GM12878 (cell line): ENCODE measurements around the gene PRAMEF9. TPM values are rescaled to one million over a fixed set of nuclear protein-coding genes. Genes with fewer than 3 reads are reported as not detected.
"Not testable (repeated sequence)": the region's sequence is repeated elsewhere in the genome, so short reads cannot be mapped to it uniquely, and the experiment has no call there.

Experiments
- ATAC-seq: fragments of 200-7000 bp; cut with Tn5 transposase; 3 replicates; pipeline ENCODE4 v1.9.1; 2020; ENCODE audit warnings: mild to moderate bottlenecking, moderate library complexity
- BruUV-seq: library from RNA; stranded (reverse); fragments of 400-500 nt; replicated peaks from 2 replicates; lab custom pipeline; 2021; lab: Mats Ljungman, UMichigan
- CTCF ChIA-PET: fragments of 300-600 bp; sonication (Branson Sonifier 250); formaldehyde crosslinking; extraction: SDS; loops from one replicate; lab custom pipeline; 2021; ENCODE audit warnings: inconsistent platforms; lab: Yijun Ruan, JAX
- POLR2A ChIA-PET: fragments of 350-600 bp; formaldehyde crosslinking; extraction: SDS; loops from one replicate; lab custom pipeline; 2021; ENCODE audit warnings: inconsistent platforms; lab: Charles Lee
- RAD21 ChIA-PET: fragments of 300-600 bp; sonication (Branson Sonifier 250); formaldehyde crosslinking; loops from one replicate; lab custom pipeline; 2023; ENCODE audit warnings: antibody characterized with exemption; ENCODE audit not compliant: unreplicated experiment; lab: Charles Lee
- SMC1A ChIA-PET: fragments of 300-600 bp; sonication (Branson Sonifier 250); formaldehyde crosslinking; loops from one replicate; lab custom pipeline; 2023; ENCODE audit not compliant: unreplicated experiment, uncharacterized antibody; lab: Charles Lee
- DNase-seq: peaks from one replicate; pipeline ENCODE4 v3.0.0-alpha.2; 2011; ENCODE audit warnings: low read depth, low spot score
- FAIRE-seq: peaks from 3 replicates; lab custom pipeline; 2011; peaks lifted over from hg19 to GRCh38; lab: Jason Lieb, UNC
- H2AFZ ChIP-seq: 2 replicates; pipeline ENCODE4 v1.6.0; 2011; ENCODE audit warnings: low read depth, low read length, control low read depth; ENCODE audit not compliant: control insufficient read depth
- H3K27ac ChIP-seq: 2 replicates; pipeline ENCODE4 v1.5.1; 2011; ENCODE audit warnings: control low read depth; ENCODE audit not compliant: control insufficient read depth, insufficient read depth
- H3K27me3 ChIP-seq, 2 experiments: replicated peaks in 1 of 2; 2 replicates each; pipeline versions ENCODE4 v1.6.0 to v1.6.1; 2011; ENCODE audit warnings: low read length in 1 of 2; ENCODE audit not compliant: control insufficient read depth in 2 of 2, insufficient read depth in 2 of 2
- H3K36me3 ChIP-seq, 2 experiments: 2 replicates each; pipeline ENCODE4 v1.5.1; 2011; ENCODE audit warnings: low read length in 1 of 2; ENCODE audit not compliant: control insufficient read depth in 2 of 2, insufficient read depth in 2 of 2
- H3K4me1 ChIP-seq: 2 replicates; pipeline ENCODE4 v1.6.1; 2011; ENCODE audit warnings: mild to moderate bottlenecking, low read length, moderate library complexity, mixed read lengths; ENCODE audit not compliant: control insufficient read depth, insufficient read depth
- H3K4me2 ChIP-seq: 2 replicates; pipeline ENCODE4 v1.6.0; 2011; ENCODE audit warnings: control low read depth; ENCODE audit not compliant: control insufficient read depth, insufficient read depth
- H3K4me3 ChIP-seq: fragments of 200-600 bp; sonication (generic); 2 replicates; pipeline ENCODE4 v1.5.1; 2016
- H3K79me2 ChIP-seq: 2 replicates; pipeline ENCODE4 v1.6.0; 2011; ENCODE audit warnings: low read length; ENCODE audit not compliant: control insufficient read depth, insufficient read depth
- H3K9ac ChIP-seq: 2 replicates; pipeline ENCODE4 v1.8.0; 2011; ENCODE audit warnings: low read length, control low read depth, mixed read lengths; ENCODE audit not compliant: control insufficient read depth, insufficient read depth
- H3K9me3 ChIP-seq: replicated peaks from 3 replicates; pipeline ENCODE4 v1.5.1; 2011; ENCODE audit warnings: mild to moderate bottlenecking, low read length; ENCODE audit not compliant: control insufficient read depth, insufficient read depth
- H4K20me1 ChIP-seq: 2 replicates; pipeline ENCODE4 v1.6.0; 2011; ENCODE audit not compliant: control insufficient read depth, insufficient read depth
- FOS ChIP-seq: IDR thresholded peaks from 3 replicates; pipeline ENCODE4 v1.6.1; 2011; ENCODE audit warnings: borderline replicate concordance; ENCODE audit not compliant: insufficient read length; ENCODE audit errors: extremely low read depth
- HCFC1 ChIP-seq: fragments of 150-350 bp; IDR thresholded peaks from 2 replicates; pipeline ENCODE4 v1.6.1; 2014; ENCODE audit warnings: low read length
- HDAC2 ChIP-seq: fragments of 200-600 bp; sonication (generic); IDR thresholded peaks from 2 replicates; pipeline ENCODE4 v1.6.1; 2017
- IRF3 ChIP-seq: fragments of 450-650 bp; IDR thresholded peaks from 2 replicates; pipeline ENCODE4 v1.6.1; 2014; ENCODE audit warnings: mild to moderate bottlenecking
- MXI1 ChIP-seq: fragments of 150-350 bp; IDR thresholded peaks from 2 replicates; pipeline ENCODE4 v1.6.1; 2011; ENCODE audit warnings: low read depth, mild to moderate bottlenecking, inconsistent platforms, low read length, improper control_type of control experiment
- SUPT20H ChIP-seq: IDR thresholded peaks from 2 replicates; pipeline ENCODE4 v1.6.1; 2011; ENCODE audit warnings: low read depth, mild to moderate bottlenecking, low read length, moderate library complexity, borderline replicate concordance; ENCODE audit not compliant: control insufficient read depth
- USF1 ChIP-seq: IDR thresholded peaks from 2 replicates; pipeline ENCODE4 v1.6.1; 2011; ENCODE audit warnings: borderline replicate concordance, low read depth, mild to moderate bottlenecking, moderate library complexity, mixed read lengths, low read length; ENCODE audit not compliant: insufficient read depth; ENCODE audit errors: extremely low read length
- ZNF622 ChIP-seq: fragments of 450-650 bp; IDR thresholded peaks from 2 replicates; pipeline ENCODE4 v1.6.1; 2017; ENCODE audit warnings: mild to moderate bottlenecking, inconsistent platforms
- WGBS: methylation state at CpG from one replicate; pipeline ENCODE4 v1.1.6; 2016; ENCODE audit warnings: low lambda C conversion rate; ENCODE audit not compliant: insufficient replicate concordance, insufficient coverage; ENCODE audit errors: missing lambda C conversion rate; 5-methylcytosine and 5-hydroxymethylcytosine counted together
- in situ Hi-C: fragments of 300-500 bp; cut with MboI; formaldehyde crosslinking; loops from 9 replicates; pipeline ENCODE4 v1.14.3; 2018; ENCODE audit warnings: mixed read lengths
- intact Hi-C: fragments of 100-400 bp; cut with micrococcal nuclease; formaldehyde crosslinking; loops from one replicate; pipeline ENCODE4 v1.14.2; 2022; ENCODE audit not compliant: unreplicated experiment
- polyA plus RNA-seq, 11 experiments: library from polyadenylated mRNA; depleted of rRNA in 4 of 11; unstranded in 6 of 11; stranded (reverse) in 5 of 11; fragments of >200 nt; fragmentation: Nextera tagmentation in 4 of 11; fragmentation: Illumina TruSeq in 1 of 11; extraction: Ambion mirVana in 4 of 11; extraction: Trizol in 1 of 11; gene quantifications; 1 replicate in 1 of 11; 2 replicates in 10 of 11; pipeline versions ENCODE4 v1.2.1 to v1.2.3, GENCODE V29; 2011 to 2016; ENCODE audit warnings: inconsistent platforms in 2 of 11, missing spikeins in 2 of 11, low read depth in 1 of 11
- total RNA-seq, 4 experiments: library from RNA; depleted of rRNA in 3 of 4; stranded (reverse); fragments of >200 nt in 3 of 4; fragmentation: Illumina TruSeq in 1 of 4; extraction: Trizol in 1 of 4; gene quantifications; 2 replicates each; pipeline versions ENCODE4 v1.2.1 to v1.2.3, GENCODE V29; 2013 to 2021
- TF ChIP-seq, protein P1 (sequence below): IDR thresholded peaks from 2 replicates; pipeline ENCODE4 v1.6.1; 2012; ENCODE audit warnings: low read depth, low read length, improper control_type of control experiment
- TF ChIP-seq, protein P2 (sequence below): IDR thresholded peaks from 2 replicates; pipeline ENCODE4 v1.6.1; 2012; ENCODE audit warnings: mild to moderate bottlenecking, low read depth, low read length

PRAMEF9 gene
- total and polyA plus RNA-seq, 10 of the 15 experiments (the other 5 are each of a cell fraction or from before 2014, with no cell fraction given) = not detected

GRCh38 chr1:13222788-13223187 is 51.1 kb downstream of the PRAMEF9 start:
- H2AFZ ChIP-seq, CTCF ChIA-PET, SMC1A ChIA-PET: not testable (repeated sequence)

DNA sequence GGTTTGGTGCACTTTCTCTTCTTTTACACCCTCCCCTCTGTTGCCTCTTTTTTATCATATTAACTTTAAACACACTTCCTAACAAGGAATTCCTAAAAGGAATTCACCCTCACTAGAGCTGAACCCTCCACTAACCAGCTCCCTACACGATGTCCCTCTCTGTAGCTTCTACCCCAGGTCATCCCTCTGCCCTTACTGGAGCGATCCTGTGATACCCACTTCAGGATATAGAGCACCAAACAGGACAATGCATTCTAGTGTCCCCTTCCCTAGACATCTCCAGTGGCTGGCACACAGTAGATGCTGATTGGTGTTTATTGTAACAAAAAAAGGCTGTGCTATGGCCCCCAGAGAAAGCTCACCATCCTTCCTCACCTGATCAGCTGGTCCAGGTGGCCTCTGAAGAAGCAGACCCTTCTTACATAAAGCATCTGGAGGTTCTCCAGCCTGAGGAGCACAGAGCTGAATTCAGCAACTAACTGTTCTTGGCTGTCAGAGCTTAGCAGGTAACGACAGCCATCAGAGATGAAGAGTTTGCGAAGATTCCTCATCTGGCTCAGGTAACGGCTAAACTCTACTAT is 52.9 kb downstream of the PRAMEF9 start:
- Histone ChIP-seq H3K27me3 (no peaks in the 10 kb centered on the region; a peak in 1 of 4 replicates), H3K36me3 (no peaks in the 10 kb centered on the region), H3K4me1 (no peaks in the 10 kb centered on the region), H3K4me3 (no peak overlapping the region), H3K9ac (no peak overlapping the region), H4K20me1 (no peaks in the 10 kb centered on the region), H3K27ac (no peak overlapping the region), H2AFZ (no peak overlapping the region), H3K9me3 (no peaks in the 10 kb centered on the region), H3K79me2 (no peaks in the 10 kb centered on the region), H3K4me2 (no peak overlapping the region)
- ChIA-PET CTCF (interaction anchor here (0.6 to 0.8 kb wide), 2 partner anchors 9 to 146 kb away, joined by 3 to 4 read pairs; no protein-coding TSS in a partner anchor), SMC1A (no interaction called here), RAD21 (no interaction called here), POLR2A (no interaction called here)
- intact Hi-C loops (no loop called here), in situ Hi-C loops (loop anchor here (25.0 kb wide), 2 partner anchors 412 to 687 kb away; no protein-coding TSS in a partner anchor)
- BruUV-seq = no TSS peak
- 27% methylated on average over 5 of the region's 5 CpGs for WGBS
- FAIRE-seq = no peak
- no peak for DNase-seq
- no peak for ATAC-seq
- TF ChIP-seq USF1 (no peak), ZNF622 (no peak), MXI1 (no peak), HDAC2 (no peak), IRF3 (no peak), HCFC1 (no peak), SUPT20H (no peak), FOS (no peak)
- TF ChIP-seq, protein P1, sequence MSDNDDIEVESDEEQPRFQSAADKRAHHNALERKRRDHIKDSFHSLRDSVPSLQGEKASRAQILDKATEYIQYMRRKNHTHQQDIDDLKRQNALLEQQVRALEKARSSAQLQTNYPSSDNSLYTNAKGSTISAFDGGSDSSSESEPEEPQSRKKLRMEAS = no peak
- TF ChIP-seq, protein P2, sequence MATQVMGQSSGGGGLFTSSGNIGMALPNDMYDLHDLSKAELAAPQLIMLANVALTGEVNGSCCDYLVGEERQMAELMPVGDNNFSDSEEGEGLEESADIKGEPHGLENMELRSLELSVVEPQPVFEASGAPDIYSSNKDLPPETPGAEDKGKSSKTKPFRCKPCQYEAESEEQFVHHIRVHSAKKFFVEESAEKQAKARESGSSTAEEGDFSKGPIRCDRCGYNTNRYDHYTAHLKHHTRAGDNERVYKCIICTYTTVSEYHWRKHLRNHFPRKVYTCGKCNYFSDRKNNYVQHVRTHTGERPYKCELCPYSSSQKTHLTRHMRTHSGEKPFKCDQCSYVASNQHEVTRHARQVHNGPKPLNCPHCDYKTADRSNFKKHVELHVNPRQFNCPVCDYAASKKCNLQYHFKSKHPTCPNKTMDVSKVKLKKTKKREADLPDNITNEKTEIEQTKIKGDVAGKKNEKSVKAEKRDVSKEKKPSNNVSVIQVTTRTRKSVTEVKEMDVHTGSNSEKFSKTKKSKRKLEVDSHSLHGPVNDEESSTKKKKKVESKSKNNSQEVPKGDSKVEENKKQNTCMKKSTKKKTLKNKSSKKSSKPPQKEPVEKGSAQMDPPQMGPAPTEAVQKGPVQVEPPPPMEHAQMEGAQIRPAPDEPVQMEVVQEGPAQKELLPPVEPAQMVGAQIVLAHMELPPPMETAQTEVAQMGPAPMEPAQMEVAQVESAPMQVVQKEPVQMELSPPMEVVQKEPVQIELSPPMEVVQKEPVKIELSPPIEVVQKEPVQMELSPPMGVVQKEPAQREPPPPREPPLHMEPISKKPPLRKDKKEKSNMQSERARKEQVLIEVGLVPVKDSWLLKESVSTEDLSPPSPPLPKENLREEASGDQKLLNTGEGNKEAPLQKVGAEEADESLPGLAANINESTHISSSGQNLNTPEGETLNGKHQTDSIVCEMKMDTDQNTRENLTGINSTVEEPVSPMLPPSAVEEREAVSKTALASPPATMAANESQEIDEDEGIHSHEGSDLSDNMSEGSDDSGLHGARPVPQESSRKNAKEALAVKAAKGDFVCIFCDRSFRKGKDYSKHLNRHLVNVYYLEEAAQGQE = no peak

More at GRCh38 chr1:13222788-13223187, 51.1 kb downstream of the PRAMEF9 start:
- BruUV-seq, H3K79me2 ChIP-seq, H4K20me1 ChIP-seq, H3K9me3 ChIP-seq, H3K4me3 ChIP-seq, intact Hi-C loops, H3K27ac ChIP-seq, RAD21 ChIA-PET, in situ Hi-C loops, POLR2A ChIA-PET, H3K36me3 ChIP-seq, H3K9ac ChIP-seq, DNase-seq, H3K4me1 ChIP-seq, H3K27me3 ChIP-seq, H3K4me2 ChIP-seq, FAIRE-seq: not testable (repeated sequence)
- no CpG with 5 or more reads among the region's 4 CpGs for WGBS
- ATAC-seq = peak; percentile 43; the same call in 1 of the 3 replicates
